Lung (tissue), 12 donors: Measurements from ENCODE around the gene CRTAC1. TPM values are rescaled to one million over a fixed set of nuclear protein-coding genes. Genes with fewer than 3 reads are reported as not detected.

ENCODE experiments used
- ATAC-seq: fragments of 200-7000 bp; cut with Tn5 transposase; one replicate; pipeline ENCODE4 v1.9.1; 2020; ENCODE audit warnings: moderate number of reproducible peaks; ENCODE audit not compliant: insufficient read depth, low FRiP score
- DNase-seq, 3 donors: peaks; one replicate each; pipeline ENCODE4 v3.0.0-alpha.2; 2013 to 2017
- H3K27ac ChIP-seq, 2 donors: one replicate each; pipeline ENCODE4 v1.5.1; 2013; ENCODE audit warnings: mild to moderate bottlenecking in 2 of 2, moderate library complexity in 2 of 2, control low read depth in 1 of 2, inconsistent platforms in 1 of 2, low read depth in 1 of 2, low read length in 1 of 2
- H3K27me3 ChIP-seq, 3 donors: one replicate each; pipeline ENCODE4 v1.5.1; 2013; ENCODE audit warnings: low read length in 2 of 3; ENCODE audit not compliant: control insufficient read depth in 3 of 3, insufficient read depth in 3 of 3
- H3K36me3 ChIP-seq, 4 donors: one replicate each; pipeline ENCODE4 v1.5.1; 2013; ENCODE audit warnings: low read length in 4 of 4, mild to moderate bottlenecking in 1 of 4, moderate library complexity in 1 of 4; ENCODE audit not compliant: control insufficient read depth in 4 of 4, insufficient read depth in 4 of 4
- H3K4me1 ChIP-seq, 5 donors: one replicate each; pipeline ENCODE4 v1.5.1; 2013; ENCODE audit warnings: low read length in 5 of 5, mild to moderate bottlenecking in 2 of 5, moderate library complexity in 1 of 5; ENCODE audit not compliant: control insufficient read depth in 5 of 5, insufficient read depth in 5 of 5
- H3K4me3 ChIP-seq: one replicate; pipeline ENCODE4 v1.5.1; 2013; ENCODE audit warnings: mild to moderate bottlenecking, control low read depth, moderate library complexity
- H3K9ac ChIP-seq, 2 donors: one replicate each; pipeline ENCODE4 v1.5.1; 2013; ENCODE audit warnings: low read length in 2 of 2, control low read depth in 1 of 2; ENCODE audit not compliant: insufficient read depth in 1 of 2
- H3K9me3 ChIP-seq, 4 donors: one replicate each; pipeline ENCODE4 v1.5.1; 2013; ENCODE audit warnings: low read length in 3 of 4, mild to moderate bottlenecking in 1 of 4, moderate library complexity in 1 of 4; ENCODE audit not compliant: control insufficient read depth in 4 of 4, insufficient read depth in 3 of 4
- CTCF ChIP-seq: IDR thresholded peaks from 2 replicates; pipeline ENCODE4 v1.5.1; 2012; ENCODE audit warnings: mild to moderate bottlenecking; ENCODE audit errors: control extremely low read depth, extremely low read depth
- WGBS, 2 donors: extraction: QIAGEN DNeasy Blood & Tissue Kit; methylation state at CpG; one replicate each; pipeline ENCODE4 v1.1.7; 2013; 5-methylcytosine and 5-hydroxymethylcytosine counted together
- polyA plus RNA-seq, 2 donors: library from polyadenylated mRNA; stranded (reverse); fragments of 200-250 nt; gene quantifications; one replicate each; pipeline ENCODE4 v1.2.1, GENCODE V29; 2013
- total RNA-seq, 2 donors: library from RNA; depleted of rRNA in 1 of 2; stranded (reverse); fragments of >200 nt in 1 of 2; gene quantifications; one replicate each; pipeline ENCODE4 v1.2.1, GENCODE V29; 2014 to 2021
- donor health status: control.
- donor health status: control.
- donor health status: Bipolar disorder and iron deficiency.
- donor health status: healthy.
- donor health status: DM: yes; HTN: yes; CAD: no.

The CRTAC1 gene
- total and polyA plus RNA-seq, 4 donors: 45.8 to 82.4 (median 54.3) TPM

- no peak for ATAC-seq
- Histone ChIP-seq H3K9me3 (peaks cover 0 to 4% (median 0%) of the 10 kb centered on the region in 4 donors), H3K27me3 (peaks cover 2 to 9% (median 9%) of the 10 kb centered on the region in 3 donors), H3K27ac (peak overlapping the region in 1 of 2 donors; percentile 50), H3K4me3 (no peak overlapping the region), H3K9ac (no peak overlapping the region), H3K4me1 (peaks cover 0 to 9% (median 0%) of the 10 kb centered on the region in 5 donors), H3K36me3 (no peaks in the 10 kb centered on the region)
- DNase-seq: peak in 2 of 3 donors; percentile 40 to 59
- TF ChIP-seq CTCF: no peak
- WGBS, 2 donors: 60 to 66% methylated on average over 7 of the region's 7 CpGs
Measured at GRCh38 chr10:98047009-98047741, 16.8 kb upstream of the CRTAC1 start.

GRCh38 chr10:98045785-98046389 lies 15.5 kb upstream of the CRTAC1 start:
- 16 to 17% methylated on average over 6 of the region's 6 CpGs for WGBS, 2 donors
- peaks cover 2 to 14% (median 10%) of the 10 kb centered on the region in 3 donors for H3K27me3 ChIP-seq
- H3K4me1 ChIP-seq: peaks cover 0 to 9% (median 0%) of the 10 kb centered on the region in 5 donors
- no peak overlapping the region for H3K9ac ChIP-seq
- no peak overlapping the region for H3K27ac ChIP-seq
- DNase-seq: peak; percentile 41 to 56 (median 42)
- peak; percentile 62 for TF ChIP-seq CTCF
- no peaks in the 10 kb centered on the region for H3K36me3 ChIP-seq
- peaks cover 0 to 5% (median 0%) of the 10 kb centered on the region in 4 donors for H3K9me3 ChIP-seq
- peak; percentile 66 for ATAC-seq
- H3K4me3 ChIP-seq: no peak overlapping the region

GRCh38 chr10:98041352-98042043 lies 11.1 kb upstream of the CRTAC1 start:
- Histone ChIP-seq H3K9ac (no peak overlapping the region), H3K27me3 (peaks cover 2 to 45% (median 37%) of the 10 kb centered on the region in 3 donors), H3K36me3 (no peaks in the 10 kb centered on the region), H3K27ac (no peak overlapping the region), H3K9me3 (peaks cover 0 to 7% (median 0%) of the 10 kb centered on the region in 4 donors), H3K4me1 (peaks cover 0 to 2% (median 0%) of the 10 kb centered on the region in 5 donors), H3K4me3 (no peak overlapping the region)
- WGBS, 2 donors: 20 to 24% methylated on average over 7 of the region's 7 CpGs
- peak; percentile 50 for TF ChIP-seq CTCF
- DNase-seq (peak; percentile 55 to 68 (median 57)), ATAC-seq (no peak)
